ENCODE measurements around the gene WFDC2.

Gene WFDC2, protein sequence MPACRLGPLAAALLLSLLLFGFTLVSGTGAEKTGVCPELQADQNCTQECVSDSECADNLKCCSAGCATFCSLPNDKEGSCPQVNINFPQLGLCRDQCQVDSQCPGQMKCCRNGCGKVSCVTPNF

DNA sequence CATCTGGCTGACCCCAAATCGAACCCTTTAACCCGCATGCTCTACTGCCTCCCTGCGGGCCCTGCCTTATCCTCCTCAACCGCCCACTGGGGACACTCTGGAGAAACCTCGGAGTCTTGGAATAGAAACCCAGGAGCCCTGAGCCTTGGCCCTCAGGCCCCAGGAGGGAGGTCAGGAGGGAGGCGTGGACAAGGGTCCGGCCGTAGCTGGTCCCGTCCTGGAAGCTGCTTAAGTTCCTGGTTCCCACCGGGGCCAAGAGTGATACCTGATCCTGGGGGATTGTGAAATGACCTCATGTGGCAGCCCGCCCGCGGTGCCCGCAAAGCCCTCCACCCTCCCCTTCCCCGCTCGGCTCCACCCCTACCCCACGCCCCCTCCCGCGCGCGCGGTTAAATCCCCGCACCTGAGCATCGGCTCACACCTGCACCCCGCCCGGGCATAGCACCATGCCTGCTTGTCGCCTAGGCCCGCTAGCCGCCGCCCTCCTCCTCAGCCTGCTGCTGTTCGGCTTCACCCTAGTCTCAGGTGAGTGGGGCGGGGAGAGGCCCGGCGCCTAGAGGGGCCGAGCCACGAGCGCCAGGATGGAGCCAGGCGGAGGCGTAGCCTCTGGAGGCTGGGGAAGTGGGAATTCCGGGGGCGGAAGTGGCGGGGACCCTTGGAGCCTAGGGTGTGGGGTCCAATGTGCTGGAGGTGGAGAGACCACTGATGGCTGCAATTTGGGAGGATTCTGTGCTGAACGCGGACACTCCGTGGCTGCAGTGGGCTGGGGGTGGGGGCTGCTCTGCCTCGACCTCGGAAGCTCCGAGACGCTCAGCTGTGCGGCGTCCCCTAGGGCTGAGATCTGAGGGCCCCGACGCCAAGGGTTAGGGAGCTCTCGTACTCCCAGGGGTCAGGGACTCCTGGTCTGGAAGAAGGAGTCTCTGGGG lies at the start of gene WFDC2:
WFDC2 (plus strand) TSS at position 418 of the 926 bp plus-strand sequence; CDS start at position 447, 29 bp downstream.
- DNase-seq (ENCODE audit: low read depth in 2 of 2, low spot score in 1 of 2) = no peak

- no peak for DNase-seq (ENCODE audit: low read depth in 2 of 2, low spot score in 1 of 2)
These were observed 49.4 kb upstream of the WFDC2 start for GRCh38 chr20:45420125-45420524.

GRCh38 chr20:45423700-45424099 lies 45.9 kb upstream of the WFDC2 start:
- DNase-seq (ENCODE audit: low read depth in 2 of 2, low spot score in 1 of 2) = no peak

DNA sequence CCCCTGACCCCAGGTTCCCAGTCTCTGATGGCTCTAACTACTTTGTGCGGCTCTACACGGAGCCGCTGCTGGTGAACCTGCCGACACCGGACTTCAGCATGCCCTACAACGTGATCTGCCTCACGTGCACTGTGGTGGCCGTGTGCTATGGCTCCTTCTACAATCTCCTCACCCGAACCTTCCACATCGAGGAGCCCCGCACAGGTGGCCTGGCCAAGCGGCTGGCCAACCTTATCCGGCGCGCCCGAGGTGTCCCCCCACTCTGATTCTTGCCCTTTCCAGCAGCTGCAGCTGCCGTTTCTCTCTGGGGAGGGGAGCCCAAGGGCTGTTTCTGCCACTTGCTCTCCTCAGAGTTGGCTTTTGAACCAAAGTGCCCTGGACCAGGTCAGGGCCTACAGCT lies 44.0 kb upstream of the WFDC2 start:
- DNase-seq (ENCODE audit: low read depth in 2 of 2, low spot score in 1 of 2) = no peak

- DNase-seq (ENCODE audit: low read depth in 2 of 2, low spot score in 1 of 2) = no peak
These were observed 43.1 kb upstream of the WFDC2 start for GRCh38 chr20:45426320-45427016.

DNA sequence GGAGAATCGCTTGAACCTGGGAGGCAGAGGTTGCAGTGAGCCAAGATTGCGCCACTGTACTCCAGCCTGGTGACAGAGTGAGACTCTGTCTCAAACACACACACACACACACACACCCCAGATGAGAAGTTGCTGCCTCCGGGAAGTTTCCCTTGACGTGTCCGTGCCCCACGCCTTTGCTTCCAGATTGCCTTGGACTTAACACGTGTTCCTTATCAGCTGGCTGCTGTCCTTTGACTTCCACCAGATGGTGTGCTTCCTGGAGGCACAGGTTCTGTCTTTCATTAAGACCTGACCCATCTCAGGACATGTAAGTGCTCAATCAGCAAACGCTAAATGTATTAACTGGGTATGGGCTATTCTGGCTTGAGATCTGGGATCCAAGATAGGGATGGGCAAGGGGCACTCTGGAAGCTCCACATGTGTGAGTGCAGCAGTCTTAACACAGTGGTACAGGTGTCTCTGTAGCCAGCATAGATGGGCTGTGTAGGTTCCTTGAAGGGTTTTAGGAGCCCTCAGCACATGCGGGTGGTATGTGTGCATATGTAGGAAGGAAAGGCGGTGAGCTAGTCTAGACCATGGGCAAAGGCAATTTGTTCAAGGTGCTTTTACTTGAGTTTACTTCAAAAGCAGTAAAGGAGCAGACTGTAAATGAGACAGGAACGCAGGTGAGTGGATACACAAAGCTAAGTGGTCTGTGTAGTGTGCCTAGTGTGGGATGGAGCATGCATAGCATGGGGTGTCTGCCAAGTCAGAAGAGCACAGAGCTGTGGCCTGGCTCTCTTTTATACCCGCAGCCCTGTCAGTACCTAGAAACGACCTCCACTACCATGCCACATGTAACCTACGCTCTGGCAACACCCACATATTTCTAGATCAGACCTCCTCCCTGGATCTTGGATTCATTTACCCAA lies 42.1 kb upstream of the WFDC2 start:
- no peak for DNase-seq (ENCODE audit: low read depth in 2 of 2, low spot score in 1 of 2)

DNA sequence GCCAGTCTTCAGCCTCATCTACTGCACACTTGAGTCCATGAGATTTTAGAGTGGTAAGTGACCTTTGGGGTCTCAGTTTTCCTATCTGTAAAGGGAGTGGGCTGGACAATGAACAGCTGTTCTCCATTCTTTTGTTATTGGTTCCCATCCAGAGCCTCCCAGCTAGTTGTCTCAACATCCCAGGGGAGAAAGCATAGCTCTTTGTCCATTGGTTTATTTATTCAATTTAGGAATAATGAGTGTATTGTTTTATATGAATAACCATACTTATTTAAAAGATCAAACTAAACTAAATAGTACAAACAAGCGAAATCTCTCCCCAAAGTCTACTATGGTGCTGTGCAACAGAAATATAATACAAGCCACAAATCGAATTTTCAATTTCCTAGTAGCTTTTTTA lies 39.9 kb upstream of the WFDC2 start:
- DNase-seq (ENCODE audit: low read depth in 2 of 2, low spot score in 1 of 2) = no peak

GRCh38 chr20:45432294-45432693 lies 37.3 kb upstream of the WFDC2 start:
- no peak for DNase-seq (ENCODE audit: low read depth in 2 of 2, low spot score in 1 of 2)

- DNase-seq (ENCODE audit: low read depth in 2 of 2, low spot score in 1 of 2) = no peak
These were observed 36.2 kb upstream of the WFDC2 start for GRCh38 chr20:45433316-45433715.

GRCh38 chr20:45433976-45434375 lies 35.6 kb upstream of the WFDC2 start:
- DNase-seq (ENCODE audit: low read depth in 2 of 2, low spot score in 1 of 2) = no peak

GRCh38 chr20:45436732-45437485 lies 32.6 kb upstream of the WFDC2 start:
- peak; percentile 76 to 86 for DNase-seq (ENCODE audit: low read depth in 2 of 2, low spot score in 1 of 2)

GRCh38 chr20:45440424-45440823 lies 29.1 kb upstream of the WFDC2 start:
- DNase-seq (ENCODE audit: low read depth in 2 of 2, low spot score in 1 of 2) = no peak

DNA sequence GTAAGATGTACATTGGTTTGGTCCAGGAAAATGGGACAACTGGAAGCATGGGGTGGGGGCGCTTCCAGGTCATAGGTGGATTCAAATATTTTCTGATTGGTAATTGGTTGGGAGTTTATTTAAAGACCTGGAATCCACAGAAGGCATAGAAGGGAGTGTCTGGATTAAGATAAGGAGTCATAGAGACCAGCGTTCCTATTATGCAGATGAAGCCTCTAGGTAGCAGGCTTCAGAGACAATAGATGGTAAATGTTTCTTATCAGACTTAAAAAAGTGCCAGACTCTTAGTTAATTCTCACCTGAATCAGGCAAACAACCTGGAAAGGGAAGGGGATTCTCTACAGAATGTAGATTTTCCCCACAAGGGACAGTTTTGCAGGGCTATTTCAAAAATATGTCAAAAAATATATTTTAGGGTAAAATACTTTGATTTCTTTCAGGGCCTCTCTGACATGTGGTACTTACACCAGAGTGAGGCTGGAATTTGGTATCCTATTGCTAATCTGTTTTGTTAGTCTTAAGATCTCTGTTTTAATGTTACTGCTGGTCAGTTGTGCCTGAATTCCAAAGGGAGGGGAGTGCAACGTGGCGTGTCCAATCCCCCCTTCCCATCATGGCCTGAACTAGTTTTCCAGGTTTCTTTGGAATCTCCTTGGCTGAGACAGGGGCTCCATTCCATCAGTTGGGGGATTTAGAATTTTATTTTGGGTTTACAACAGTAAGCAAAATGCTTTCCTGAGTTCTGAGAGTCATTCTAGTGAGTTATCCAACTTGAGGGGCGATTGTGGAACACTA lies 28.5 kb upstream of the WFDC2 start:
- DNase-seq (ENCODE audit: low read depth in 2 of 2, low spot score in 1 of 2) = no peak

- no peak for DNase-seq (ENCODE audit: low read depth in 2 of 2, low spot score in 1 of 2)
These were observed 27.8 kb upstream of the WFDC2 start for GRCh38 chr20:45441746-45442145.

- DNase-seq (ENCODE audit: low read depth in 2 of 2, low spot score in 1 of 2) = no peak
These were observed 25.5 kb upstream of the WFDC2 start for GRCh38 chr20:45444050-45444449.

DNA sequence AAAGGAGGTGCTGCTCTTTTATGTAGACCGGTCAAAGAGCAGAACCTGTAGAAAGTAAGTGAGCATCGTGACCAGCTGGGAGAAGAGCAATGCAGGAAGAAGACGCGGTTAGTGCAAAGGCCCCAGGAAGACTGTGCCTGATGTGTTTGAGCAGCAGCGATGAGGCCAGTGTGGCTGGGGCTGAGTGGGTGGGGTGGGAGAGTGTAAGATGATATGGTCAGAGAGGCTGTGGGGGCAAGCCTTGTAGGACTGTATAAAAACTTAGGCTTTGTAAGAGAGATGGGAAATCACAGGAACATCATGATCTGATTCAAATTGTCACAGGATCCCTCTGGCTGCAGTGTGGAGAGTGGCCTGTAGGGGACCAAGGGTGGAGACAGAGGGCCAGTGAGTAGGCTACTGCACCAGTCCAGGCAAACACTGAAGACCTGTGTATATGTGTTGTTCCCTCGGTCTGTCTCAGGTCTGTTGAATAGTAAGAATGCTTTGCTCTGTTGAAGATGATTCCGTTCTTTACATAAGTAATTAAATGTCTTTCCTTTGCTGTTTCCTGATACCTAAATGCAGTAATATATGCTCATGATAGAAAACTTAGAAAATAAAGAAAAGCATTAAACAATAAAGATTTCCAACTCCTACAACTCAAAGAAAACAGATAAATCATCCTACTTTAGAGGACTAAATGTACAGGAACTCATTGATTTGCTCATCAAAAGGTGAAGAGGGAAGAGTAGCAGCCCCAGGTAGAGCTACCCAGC lies 23.6 kb upstream of the WFDC2 start:
- DNase-seq (ENCODE audit: low read depth in 2 of 2, low spot score in 1 of 2) = no peak

DNA sequence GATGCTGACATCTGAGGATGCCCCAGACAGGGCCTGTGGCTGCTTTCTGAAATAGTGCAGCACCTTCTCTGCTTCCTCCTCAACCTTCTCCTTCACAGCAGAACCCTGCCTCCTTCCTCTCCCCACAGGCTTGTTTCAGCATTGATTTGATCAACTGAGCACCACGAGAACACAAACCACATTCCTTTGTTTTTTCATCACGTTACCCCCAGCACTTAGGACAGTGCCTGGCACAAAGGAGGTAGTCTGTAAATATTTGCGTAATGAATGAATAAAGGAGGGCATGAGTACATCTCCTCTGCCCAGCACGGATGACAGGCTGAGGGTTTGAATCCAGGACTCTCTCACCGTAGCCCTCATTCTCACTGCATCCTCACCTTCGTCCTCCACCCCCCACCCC lies 21.3 kb upstream of the WFDC2 start:
- no peak for DNase-seq (ENCODE audit: low read depth in 2 of 2, low spot score in 1 of 2)

- DNase-seq (ENCODE audit: low read depth in 2 of 2, low spot score in 1 of 2) = no peak
These were observed 20.0 kb upstream of the WFDC2 start for GRCh38 chr20:45449528-45449927.
